Head of caudate nucleus (tissue), 42 donors: ENCODE measurements around the gene TEX264.

Experiments used
- DNase-seq, 42 donors: peaks; one replicate each; pipeline versions ENCODE4 v3.0.0 to v3.0.0-alpha.2; 2020 to 2021; ENCODE audit warnings: mixed read lengths in 7 of 42
- intact Hi-C: fragments of 100-400 bp; cut with DNase I; formaldehyde crosslinking; loops from one replicate; pipeline ENCODE4 v1.15.0; 2022

Gene TEX264

GRCh38 chr3:51708216-51708845 lies 37.3 kb downstream of the TEX264 start:
- DNase-seq, result peak in 13 of 42 donors; percentile 1 to 31 (median 11)
- intact Hi-C loops, result no loop called here

DNA sequence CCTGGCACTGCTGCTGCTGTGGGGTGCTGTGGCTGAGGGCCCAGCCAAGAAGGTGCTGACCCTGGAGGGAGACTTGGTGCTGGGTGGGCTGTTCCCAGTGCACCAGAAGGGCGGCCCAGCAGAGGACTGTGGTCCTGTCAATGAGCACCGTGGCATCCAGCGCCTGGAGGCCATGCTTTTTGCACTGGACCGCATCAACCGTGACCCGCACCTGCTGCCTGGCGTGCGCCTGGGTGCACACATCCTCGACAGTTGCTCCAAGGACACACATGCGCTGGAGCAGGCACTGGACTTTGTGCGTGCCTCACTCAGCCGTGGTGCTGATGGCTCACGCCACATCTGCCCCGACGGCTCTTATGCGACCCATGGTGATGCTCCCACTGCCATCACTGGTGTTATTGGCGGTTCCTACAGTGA lies 38.0 kb downstream of the TEX264 start:
- DNase-seq, result peak in 14 of 42 donors; percentile 2 to 44 (median 10)
- intact Hi-C loops, result no loop called here

- DNase-seq, result peak in 1 of 42 donors; percentile 1
- intact Hi-C loops, result no loop called here
These were observed 38.6 kb downstream of the TEX264 start for GRCh38 chr3:51709675-51710074.

GRCh38 chr3:51710631-51711351 lies 39.7 kb downstream of the TEX264 start:
- DNase-seq, result peak in 16 of 42 donors; percentile 9 to 44 (median 24)
- intact Hi-C loops, result no loop called here

GRCh38 chr3:51711352-51712037 lies 40.4 kb downstream of the TEX264 start:
- intact Hi-C loops, result no loop called here
- peak in 5 of 42 donors; percentile 2 to 28 (median 10) for DNase-seq

- no peak for DNase-seq
- intact Hi-C loops, result no loop called here
These were observed 41.0 kb downstream of the TEX264 start for GRCh38 chr3:51712038-51712420.

- intact Hi-C loops, result no loop called here
- peak in 6 of 42 donors; percentile 7 to 34 (median 26) for DNase-seq
These were observed 41.5 kb downstream of the TEX264 start for GRCh38 chr3:51712511-51712931.

- peak in 1 of 42 donors; percentile 34 for DNase-seq
- intact Hi-C loops, result no loop called here
These were observed 41.9 kb downstream of the TEX264 start for GRCh38 chr3:51712963-51713362.

DNA sequence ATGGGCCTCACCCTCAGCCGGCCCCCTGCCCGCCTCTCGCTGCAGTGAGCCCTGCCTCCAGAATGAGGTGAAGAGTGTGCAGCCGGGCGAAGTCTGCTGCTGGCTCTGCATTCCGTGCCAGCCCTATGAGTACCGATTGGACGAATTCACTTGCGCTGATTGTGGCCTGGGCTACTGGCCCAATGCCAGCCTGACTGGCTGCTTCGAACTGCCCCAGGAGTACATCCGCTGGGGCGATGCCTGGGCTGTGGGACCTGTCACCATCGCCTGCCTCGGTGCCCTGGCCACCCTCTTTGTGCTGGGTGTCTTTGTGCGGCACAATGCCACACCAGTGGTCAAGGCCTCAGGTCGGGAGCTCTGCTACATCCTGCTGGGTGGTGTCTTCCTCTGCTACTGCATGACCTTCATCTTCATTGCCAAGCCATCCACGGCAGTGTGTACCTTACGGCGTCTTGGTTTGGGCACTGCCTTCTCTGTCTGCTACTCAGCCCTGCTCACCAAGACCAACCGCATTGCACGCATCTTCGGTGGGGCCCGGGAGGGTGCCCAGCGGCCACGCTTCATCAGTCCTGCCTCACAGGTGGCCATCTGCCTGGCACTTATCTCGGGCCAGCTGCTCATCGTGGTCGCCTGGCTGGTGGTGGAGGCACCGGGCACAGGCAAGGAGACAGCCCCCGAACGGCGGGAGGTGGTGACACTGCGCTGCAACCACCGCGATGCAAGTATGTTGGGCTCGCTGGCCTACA lies 44.4 kb downstream of the TEX264 start:
- intact Hi-C loops, result no loop called here
- peak in 2 of 42 donors; percentile 36 to 41 for DNase-seq

DNA sequence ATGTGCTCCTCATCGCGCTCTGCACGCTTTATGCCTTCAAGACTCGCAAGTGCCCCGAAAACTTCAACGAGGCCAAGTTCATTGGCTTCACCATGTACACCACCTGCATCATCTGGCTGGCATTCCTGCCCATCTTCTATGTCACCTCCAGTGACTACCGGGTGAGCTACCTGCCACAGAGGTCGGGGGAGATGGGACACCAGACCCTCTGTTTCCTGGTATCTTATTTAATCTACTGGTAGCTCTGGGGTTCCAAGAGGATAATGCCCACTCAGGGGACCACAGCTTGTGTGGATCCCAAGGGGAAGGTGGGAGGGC lies 44.9 kb downstream of the TEX264 start:
- intact Hi-C loops, result no loop called here
- no peak for DNase-seq

DNA sequence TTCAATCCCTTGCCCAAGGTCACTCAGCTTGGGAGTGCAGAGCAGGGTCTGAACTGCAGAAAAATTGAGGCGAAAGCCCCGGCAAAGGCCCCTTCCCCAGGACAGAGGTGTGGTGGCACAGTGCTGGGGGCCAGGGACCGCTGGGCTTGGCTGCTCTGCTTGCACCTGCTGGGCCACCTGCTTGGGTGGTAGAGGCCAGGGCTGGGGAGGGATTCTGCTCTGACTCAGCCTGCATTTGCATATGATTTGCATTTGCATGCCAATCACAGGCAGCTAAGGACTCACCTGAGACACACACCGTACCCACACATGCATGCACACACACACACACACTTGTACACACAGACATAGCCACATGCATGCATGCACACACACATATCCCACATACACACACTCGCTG lies 45.8 kb downstream of the TEX264 start:
- DNase-seq, result peak in 20 of 42 donors; percentile 23 to 83 (median 44)
- intact Hi-C loops, result no loop called here

DNA sequence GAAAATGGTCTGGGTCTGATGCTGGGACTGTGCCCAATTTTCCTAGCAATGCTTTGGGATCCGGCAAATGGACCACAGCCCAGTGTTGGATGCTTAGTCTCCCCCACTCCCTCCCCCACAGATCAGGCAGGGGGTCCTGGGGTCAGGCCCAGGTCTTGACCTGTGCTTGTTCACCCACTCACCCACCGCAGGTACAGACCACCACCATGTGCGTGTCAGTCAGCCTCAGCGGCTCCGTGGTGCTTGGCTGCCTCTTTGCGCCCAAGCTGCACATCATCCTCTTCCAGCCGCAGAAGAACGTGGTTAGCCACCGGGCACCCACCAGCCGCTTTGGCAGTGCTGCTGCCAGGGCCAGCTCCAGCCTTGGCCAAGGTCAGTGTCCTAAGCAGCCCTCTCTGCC lies 46.4 kb downstream of the TEX264 start:
- intact Hi-C loops, result no loop called here
- peak in 2 of 42 donors; percentile 24 to 37 for DNase-seq

- no peak for DNase-seq
- intact Hi-C loops, result no loop called here
These were observed 46.9 kb downstream of the TEX264 start for GRCh38 chr3:51717947-51718346.

GRCh38 chr3:51718547-51719409 lies 47.7 kb downstream of the TEX264 start:
- peak in 39 of 42 donors; percentile 31 to 82 (median 63) for DNase-seq
- intact Hi-C loops, result no loop called here

- intact Hi-C loops, result no loop called here
- DNase-seq, result no peak
These were observed 48.5 kb downstream of the TEX264 start for GRCh38 chr3:51719410-51720025.

- no peak for DNase-seq
- intact Hi-C loops, result no loop called here
These were observed 49.4 kb downstream of the TEX264 start for GRCh38 chr3:51720292-51721061.

GRCh38 chr3:51721062-51721745 lies 50.2 kb downstream of the TEX264 start:
- intact Hi-C loops, result no loop called here
- DNase-seq, result no peak
